ENCODE measurements around the gene SHANK2. TPM values are rescaled to one million over a fixed set of nuclear protein-coding genes. Genes with fewer than 3 reads are reported as not detected.

SHANK2 gene
- total and polyA plus RNA-seq, 2 of the 4 experiments (the other 2 are of a cell fraction) = 1.6 to 2.2 TPM

DNA sequence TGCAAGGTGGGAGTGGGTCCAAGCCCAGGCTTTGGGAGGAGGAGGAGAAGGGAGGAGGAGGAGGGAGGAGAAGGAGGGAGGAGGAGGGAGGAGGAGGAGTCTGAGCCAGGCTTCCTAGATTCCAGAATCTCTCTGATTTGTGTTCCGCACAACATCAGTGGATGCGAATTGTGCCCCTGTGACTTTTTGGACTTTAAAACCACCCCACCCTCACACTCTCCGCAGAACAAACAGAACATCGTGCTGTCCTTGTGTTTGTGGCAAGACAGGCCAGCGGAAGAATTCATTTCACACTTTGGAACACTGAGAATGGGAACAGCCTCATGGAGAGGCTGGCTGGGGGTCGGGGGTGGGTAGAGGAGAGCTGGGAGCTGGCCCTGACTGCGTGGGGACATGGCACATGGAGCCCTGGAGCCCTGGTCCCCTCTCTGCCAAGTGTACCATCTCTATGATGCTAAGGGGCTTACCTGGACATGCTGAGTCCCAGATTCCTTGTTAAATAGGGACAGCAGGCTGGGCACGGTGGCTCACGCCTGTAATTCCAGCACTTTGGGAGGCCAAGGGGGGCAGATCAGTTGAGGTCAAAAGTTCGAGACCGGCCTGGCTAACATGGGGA is 16.4 kb upstream of the SHANK2 start:
- no peak for DNase-seq
- intact Hi-C loops (cut with micrococcal nuclease) (no loop called here), in situ Hi-C loops (cut with MboI; ENCODE audit: low sequenced_read_pairs) (no loop called here), dilution Hi-C loops (cut with HindIII; ENCODE audit: low sequenced_read_pairs, unreplicated experiment) (no loop called here)
- ChIA-PET POLR2A (ENCODE audit: unreplicated experiment) (no interaction called here), CTCF (no interaction called here)
- Histone ChIP-seq H3K9ac (ENCODE audit: low read depth, low read length) (no peak overlapping the region), H3K56ac (ENCODE audit: extremely low read depth, insufficient read depth, low read length) (no peak overlapping the region), H3K14ac (replicated peaks; ENCODE audit: low read depth, low read length) (no peak overlapping the region), H3K4me3 (ENCODE audit: insufficient read depth, low read depth, low read length) (no peak overlapping the region), H2AFZ (replicated peaks; ENCODE audit: low read length, poor library complexity) (no peak overlapping the region), H4K20me1 (ENCODE audit: insufficient read depth, low read length) (no peaks in the 10 kb centered on the region), H4K8ac (ENCODE audit: low read depth in 2 of 2, low read length in 2 of 2) (no peak overlapping the region), H2AK5ac (ENCODE audit: low read depth, low read length) (peak overlapping the region; percentile 38; the same call in 1 of the 2 replicates), H4K5ac (ENCODE audit: low read depth, low read length) (no peak overlapping the region), H3K23ac (ENCODE audit: low read depth, low read length) (no peak overlapping the region), H3K4me1 (ENCODE audit: control insufficient read depth, insufficient read depth, low read length) (peaks cover 8% of the 10 kb centered on the region), H3K36me3 (ENCODE audit: control insufficient read depth, insufficient read depth, low read length) (no peaks in the 10 kb centered on the region), H3K27ac (ENCODE audit: insufficient read depth, low read length) (no peak overlapping the region), H2AK9ac (replicated peaks; ENCODE audit: low read depth, low read length, poor library complexity) (no peak overlapping the region), H3K4ac (ENCODE audit: low read depth, low read length) (no peak overlapping the region), H3K4me2 (ENCODE audit: low read depth, low read length) (no peak overlapping the region), H3K9me3 (ENCODE audit: control insufficient read depth, insufficient read depth, low read length) (peaks cover 11% of the 10 kb centered on the region), H3K79me1 (ENCODE audit: low read depth in 1 of 2, low read length in 2 of 2) (no peaks in the 10 kb centered on the region), H2BK20ac (ENCODE audit: low read depth, low read length) (no peak overlapping the region), H2BK15ac (ENCODE audit: low read depth, low read length) (no peak overlapping the region), H2BK5ac (ENCODE audit: low read depth, low read length, poor library complexity, severe bottlenecking) (no peak overlapping the region), H3K9me1 (ENCODE audit: insufficient read depth, low read length) (no peaks in the 10 kb centered on the region), H3K27me3 (ENCODE audit: control insufficient read depth, insufficient read depth, low read length) (0 out of 2 replicates have a peak, but pooled peaks cover 3% of the 10 kb centered on the region), H4K91ac (ENCODE audit: insufficient read depth, low read depth, low read length) (no peak overlapping the region), H3K18ac (ENCODE audit: low read depth, low read length) (no peak overlapping the region), H2BK120ac (ENCODE audit: low read depth, low read length) (no peak overlapping the region)
- 20% methylated on average over 1 of the region's 11 CpGs; no CpG with 5 or more reads in 1 of the 2 experiments for WGBS, 2 experiments (ENCODE audit: extremely low coverage in 2 of 2, insufficient read length in 1 of 2)
- BruUV-seq (replicated peaks) = no TSS peak
- ATAC-seq (ENCODE audit: low read depth) = no peak
- TF ChIP-seq RCOR1 (IDR thresholded peaks at IDR 0.05; ENCODE audit: insufficient replicate concordance, low read length) = no peak
- TF ChIP-seq RAD21 (IDR thresholded peaks at IDR 0.05; ENCODE audit: low read length) = no peak
- TF ChIP-seq POLR2A (IDR thresholded peaks at IDR 0.05; ENCODE audit: low read depth, low read length) = no peak
- TF ChIP-seq MAFK (IDR thresholded peaks at IDR 0.05; ENCODE audit: low read depth, low read length) = no peak
- TF ChIP-seq, protein P1, sequence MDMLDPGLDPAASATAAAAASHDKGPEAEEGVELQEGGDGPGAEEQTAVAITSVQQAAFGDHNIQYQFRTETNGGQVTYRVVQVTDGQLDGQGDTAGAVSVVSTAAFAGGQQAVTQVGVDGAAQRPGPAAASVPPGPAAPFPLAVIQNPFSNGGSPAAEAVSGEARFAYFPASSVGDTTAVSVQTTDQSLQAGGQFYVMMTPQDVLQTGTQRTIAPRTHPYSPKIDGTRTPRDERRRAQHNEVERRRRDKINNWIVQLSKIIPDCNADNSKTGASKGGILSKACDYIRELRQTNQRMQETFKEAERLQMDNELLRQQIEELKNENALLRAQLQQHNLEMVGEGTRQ (IDR thresholded peaks at IDR 0.05; ENCODE audit: low read depth, low read length) = no peak
- no peak for TF ChIP-seq SMC3 (IDR thresholded peaks at IDR 0.05; ENCODE audit: low read depth, low read length)
- no peak for TF ChIP-seq NFE2L2 (IDR thresholded peaks at IDR 0.05; ENCODE audit: low read depth, low read length)
- TF ChIP-seq CEBPB (IDR thresholded peaks at IDR 0.05; ENCODE audit: low read depth, low read length) = no peak
- no peak for TF ChIP-seq CHD1 (IDR thresholded peaks at IDR 0.05; ENCODE audit: low read depth, low read length)
- no peak for TF ChIP-seq MAZ (IDR thresholded peaks at IDR 0.05; ENCODE audit: borderline replicate concordance, low read depth, low read length)
- no peak for TF ChIP-seq MXI1 (IDR thresholded peaks at IDR 0.05; ENCODE audit: borderline replicate concordance, low read depth, low read length)
- TF ChIP-seq, protein P2, sequence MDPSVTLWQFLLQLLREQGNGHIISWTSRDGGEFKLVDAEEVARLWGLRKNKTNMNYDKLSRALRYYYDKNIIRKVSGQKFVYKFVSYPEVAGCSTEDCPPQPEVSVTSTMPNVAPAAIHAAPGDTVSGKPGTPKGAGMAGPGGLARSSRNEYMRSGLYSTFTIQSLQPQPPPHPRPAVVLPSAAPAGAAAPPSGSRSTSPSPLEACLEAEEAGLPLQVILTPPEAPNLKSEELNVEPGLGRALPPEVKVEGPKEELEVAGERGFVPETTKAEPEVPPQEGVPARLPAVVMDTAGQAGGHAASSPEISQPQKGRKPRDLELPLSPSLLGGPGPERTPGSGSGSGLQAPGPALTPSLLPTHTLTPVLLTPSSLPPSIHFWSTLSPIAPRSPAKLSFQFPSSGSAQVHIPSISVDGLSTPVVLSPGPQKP (IDR thresholded peaks at IDR 0.05; ENCODE audit: borderline replicate concordance, low read depth, low read length) = no peak
- no peak for TF ChIP-seq FOS (IDR thresholded peaks at IDR 0.05; ENCODE audit: low read depth, low read length)
- TF ChIP-seq BHLHE40 (IDR thresholded peaks at IDR 0.05; ENCODE audit: low read depth, low read length) = no peak
- TF ChIP-seq, protein P3, sequence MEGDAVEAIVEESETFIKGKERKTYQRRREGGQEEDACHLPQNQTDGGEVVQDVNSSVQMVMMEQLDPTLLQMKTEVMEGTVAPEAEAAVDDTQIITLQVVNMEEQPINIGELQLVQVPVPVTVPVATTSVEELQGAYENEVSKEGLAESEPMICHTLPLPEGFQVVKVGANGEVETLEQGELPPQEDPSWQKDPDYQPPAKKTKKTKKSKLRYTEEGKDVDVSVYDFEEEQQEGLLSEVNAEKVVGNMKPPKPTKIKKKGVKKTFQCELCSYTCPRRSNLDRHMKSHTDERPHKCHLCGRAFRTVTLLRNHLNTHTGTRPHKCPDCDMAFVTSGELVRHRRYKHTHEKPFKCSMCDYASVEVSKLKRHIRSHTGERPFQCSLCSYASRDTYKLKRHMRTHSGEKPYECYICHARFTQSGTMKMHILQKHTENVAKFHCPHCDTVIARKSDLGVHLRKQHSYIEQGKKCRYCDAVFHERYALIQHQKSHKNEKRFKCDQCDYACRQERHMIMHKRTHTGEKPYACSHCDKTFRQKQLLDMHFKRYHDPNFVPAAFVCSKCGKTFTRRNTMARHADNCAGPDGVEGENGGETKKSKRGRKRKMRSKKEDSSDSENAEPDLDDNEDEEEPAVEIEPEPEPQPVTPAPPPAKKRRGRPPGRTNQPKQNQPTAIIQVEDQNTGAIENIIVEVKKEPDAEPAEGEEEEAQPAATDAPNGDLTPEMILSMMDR (conservative IDR thresholded peaks at IDR 0.05; ENCODE audit: low read depth, low read length) = no peak
- no peak for TF ChIP-seq RFX5 (IDR thresholded peaks at IDR 0.05; ENCODE audit: low read depth, low read length)
